ENCODE results near the gene UGT1A9. TPM values are rescaled to one million over a fixed set of nuclear protein-coding genes. Genes with fewer than 3 reads are reported as not detected.

The UGT1A9 gene
- not detected in 2 replicates for total RNA-seq

GRCh38 chr2:233671290-233672161 is at the start of gene UGT1A9:
TSS of gene UGT1A9 (plus strand) at chr2:233671898. CDS start at chr2:233671935, 37 bp downstream.

GRCh38 chr2:233636306-233636705 is 35.4 kb upstream of the UGT1A9 start, which contains the start of gene UGT1A10:
TSS of gene UGT1A10 (plus strand) at chr2:233636448. CDS start at chr2:233636523, 75 bp downstream.

GRCh38 chr2:233681521-233682099 is 9.9 kb downstream of the UGT1A9 start, which contains the start of gene UGT1A7:
TSS of gene UGT1A7 (plus strand) at chr2:233681901. CDS start at chr2:233681938, 37 bp downstream.

GRCh38 chr2:233692648-233693047 is 20.9 kb downstream of the UGT1A9 start, which contains the start of gene UGT1A6:
TSS of gene UGT1A6 (plus strand) at chr2:233692890. CDS start at chr2:233693005, 115 bp downstream.

GRCh38 chr2:233712611-233713261 is 41.0 kb downstream of the UGT1A9 start, which contains the start of gene UGT1A5:
TSS of gene UGT1A5 (plus strand) at chr2:233712907. CDS start at chr2:233712992, 85 bp downstream.

GRCh38 chr2:233718552-233718951 is 46.9 kb downstream of the UGT1A9 start, which contains the start of gene UGT1A4:
TSS of gene UGT1A4 (plus strand) at chr2:233718736. CDS start at chr2:233718821, 85 bp downstream.

GRCh38 chr2:233728723-233729301 is 57.1 kb downstream of the UGT1A9 start, which contains the start of gene UGT1A3:
TSS of gene UGT1A3 (plus strand) at chr2:233729042. CDS start at chr2:233729127, 85 bp downstream.

GRCh38 chr2:233760043-233760442 is 88.3 kb downstream of the UGT1A9 start, which contains the start of gene UGT1A1:
TSS of gene UGT1A1 (plus strand) at chr2:233760270. CDS start at chr2:233760288, 18 bp downstream.

GRCh38 chr2:233778030-233778429 is 106.3 kb downstream of the UGT1A9 start, which contains the start of gene MROH2A:
TSS of gene MROH2A (plus strand) at chr2:233778330. CDS start at chr2:233779359, 1,029 bp downstream.

Other genes with a start within 250 kb of the UGT1A9 start
- 24.5 and 24.6 TPM in 2 replicates for gene USP40, start 105.1 kb upstream of the UGT1A9 start, total RNA-seq
- not detected in 2 replicates for gene UGT1A8, start 54.3 kb upstream of the UGT1A9 start, total RNA-seq
- gene UGT1A10, start 35.5 kb upstream of the UGT1A9 start, total RNA-seq: not detected in 2 replicates
- gene UGT1A7, start 10.0 kb downstream of the UGT1A9 start, total RNA-seq: not detected in 2 replicates
- gene UGT1A6, start 21.0 kb downstream of the UGT1A9 start, total RNA-seq: not detected in 2 replicates
- gene UGT1A5, start 41.0 kb downstream of the UGT1A9 start, total RNA-seq: not detected in 2 replicates
- gene UGT1A4, start 46.8 kb downstream of the UGT1A9 start, total RNA-seq: not detected in 2 replicates
- gene UGT1A3, start 57.1 kb downstream of the UGT1A9 start, total RNA-seq: not detected in 2 replicates
- not detected in 2 replicates for gene UGT1A1, start 88.4 kb downstream of the UGT1A9 start, total RNA-seq
- not detected in 2 replicates for gene MROH2A, start 106.4 kb downstream of the UGT1A9 start, total RNA-seq
- 22.0 and 23.1 TPM in 2 replicates for gene HJURP, start 182.6 kb downstream of the UGT1A9 start, total RNA-seq
- not detected in 2 replicates for gene TRPM8, start 245.5 kb downstream of the UGT1A9 start, total RNA-seq